PC-3 (cell line): ENCODE data around the gene POLR3E. TPM values are rescaled to one million over a fixed set of nuclear protein-coding genes. Genes with fewer than 3 reads are reported as not detected.

Source experiments
- ATAC-seq: fragments of 200-7000 bp; cut with Tn5 transposase; 2 replicates; pipeline ENCODE4 v1.9.1; 2020; ENCODE audit warnings: mild to moderate bottlenecking, moderate library complexity
- BruUV-seq: library from RNA; stranded (reverse); fragments of 400-500 nt; replicated peaks from 2 replicates; lab custom pipeline; 2021; lab: Mats Ljungman, UMichigan
- CTCF ChIA-PET: fragments of 300-600 bp; sonication (Branson Sonifier 250); formaldehyde crosslinking; loops from one replicate; lab custom pipeline; 2022; ENCODE audit warnings: antibody characterized with exemption; lab: Charles Lee
- POLR2A ChIA-PET: fragments of 300-600 bp; sonication (Branson Sonifier 250); formaldehyde crosslinking; loops from one replicate; lab custom pipeline; 2022; ENCODE audit warnings: antibody characterized with exemption; ENCODE audit not compliant: unreplicated experiment; lab: Charles Lee
- DNase-seq: peaks from one replicate; pipeline ENCODE4 v3.0.0-alpha.2; 2015
- H2AFZ ChIP-seq: fragments of 300-600 bp; sonication (generic); 2 replicates; pipeline ENCODE4 v1.6.0; 2016; ENCODE audit warnings: antibody characterized with exemption, low read length
- H3F3A ChIP-seq: fragments of 300-600 bp; sonication (generic); one replicate; pipeline ENCODE4 v1.6.0; 2017; ENCODE audit warnings: antibody characterized with exemption, low read length, control low read depth, mild to moderate bottlenecking; ENCODE audit not compliant: unreplicated experiment
- H3K27ac ChIP-seq: fragments of 300-600 bp; sonication (generic); 2 replicates; pipeline ENCODE4 v1.5.1; 2016; ENCODE audit warnings: mild to moderate bottlenecking, low read length
- H3K27me3 ChIP-seq: fragments of 300-600 bp; sonication (generic); 2 replicates; pipeline ENCODE4 v1.6.1; 2016; ENCODE audit warnings: low read length, mixed read lengths
- H3K36me3 ChIP-seq: fragments of 300-600 bp; sonication (generic); 2 replicates; pipeline ENCODE4 v1.6.1; 2016; ENCODE audit warnings: low read depth, mixed run types, low read length, mixed read lengths
- H3K4me1 ChIP-seq: fragments of 300-600 bp; sonication (generic); 2 replicates; pipeline ENCODE4 v1.5.1; 2016; ENCODE audit warnings: low read length; ENCODE audit not compliant: insufficient read depth
- H3K4me2 ChIP-seq: fragments of 300-600 bp; sonication (generic); 2 replicates; pipeline ENCODE4 v1.6.0; 2016; ENCODE audit warnings: low read length
- H3K4me3 ChIP-seq: fragments of 300-600 bp; sonication (generic); 2 replicates; pipeline ENCODE4 v1.5.1; 2016; ENCODE audit warnings: mild to moderate bottlenecking, low read length, mixed read lengths
- H3K79me2 ChIP-seq: fragments of 300-600 bp; sonication (generic); 2 replicates; pipeline ENCODE4 v1.6.1; 2017; ENCODE audit warnings: low read length, mixed read lengths
- H3K9ac ChIP-seq: fragments of 300-600 bp; sonication (generic); 2 replicates; pipeline ENCODE4 v1.6.0; 2016; ENCODE audit warnings: mild to moderate bottlenecking, low read length
- H3K9me2 ChIP-seq: fragments of 300-600 bp; sonication (generic); replicated peaks from 2 replicates; pipeline ENCODE4 v1.6.1; 2016; ENCODE audit warnings: mixed run types, low read length, mixed read lengths
- H3K9me3 ChIP-seq: fragments of 300-600 bp; sonication (generic); 2 replicates; pipeline ENCODE4 v1.6.1; 2016; ENCODE audit warnings: low read length, mixed read lengths
- H4K20me1 ChIP-seq: fragments of 300-600 bp; sonication (generic); 2 replicates; pipeline ENCODE4 v1.6.1; 2016; ENCODE audit warnings: low read length, mixed read lengths
- EZH2 ChIP-seq: fragments of 300-600 bp; sonication (generic); IDR thresholded peaks from one replicate; pipeline ENCODE4 v1.6.1; 2017; ENCODE audit warnings: antibody characterized with exemption, mild to moderate bottlenecking, low read length; ENCODE audit not compliant: unreplicated experiment
- EZH2phosphoT487 ChIP-seq: fragments of 300-600 bp; sonication (generic); IDR thresholded peaks from 2 replicates; pipeline ENCODE4 v1.6.1; 2018; ENCODE audit warnings: mild to moderate bottlenecking, antibody characterized with exemption, low read length, borderline replicate concordance
- intact Hi-C: fragments of 100-400 bp; cut with micrococcal nuclease; formaldehyde crosslinking; loops from 2 replicates; pipeline ENCODE4 v1.9.0; 2023
- total RNA-seq: library from RNA; depleted of rRNA; stranded (reverse); fragments of >200 nt; gene quantifications from 2 replicates; pipeline ENCODE4 v1.2.3, GENCODE V29; 2014
- TF ChIP-seq, protein P1 (sequence below): fragments of 300-600 bp; sonication (generic); conservative IDR thresholded peaks from 2 replicates; pipeline ENCODE4 v1.5.1; 2017; ENCODE audit warnings: antibody characterized with exemption, low read depth, mild to moderate bottlenecking, low read length

Gene POLR3E
- total RNA-seq, 1 experiment from 2014 or later = 48.8 TPM

DNA sequence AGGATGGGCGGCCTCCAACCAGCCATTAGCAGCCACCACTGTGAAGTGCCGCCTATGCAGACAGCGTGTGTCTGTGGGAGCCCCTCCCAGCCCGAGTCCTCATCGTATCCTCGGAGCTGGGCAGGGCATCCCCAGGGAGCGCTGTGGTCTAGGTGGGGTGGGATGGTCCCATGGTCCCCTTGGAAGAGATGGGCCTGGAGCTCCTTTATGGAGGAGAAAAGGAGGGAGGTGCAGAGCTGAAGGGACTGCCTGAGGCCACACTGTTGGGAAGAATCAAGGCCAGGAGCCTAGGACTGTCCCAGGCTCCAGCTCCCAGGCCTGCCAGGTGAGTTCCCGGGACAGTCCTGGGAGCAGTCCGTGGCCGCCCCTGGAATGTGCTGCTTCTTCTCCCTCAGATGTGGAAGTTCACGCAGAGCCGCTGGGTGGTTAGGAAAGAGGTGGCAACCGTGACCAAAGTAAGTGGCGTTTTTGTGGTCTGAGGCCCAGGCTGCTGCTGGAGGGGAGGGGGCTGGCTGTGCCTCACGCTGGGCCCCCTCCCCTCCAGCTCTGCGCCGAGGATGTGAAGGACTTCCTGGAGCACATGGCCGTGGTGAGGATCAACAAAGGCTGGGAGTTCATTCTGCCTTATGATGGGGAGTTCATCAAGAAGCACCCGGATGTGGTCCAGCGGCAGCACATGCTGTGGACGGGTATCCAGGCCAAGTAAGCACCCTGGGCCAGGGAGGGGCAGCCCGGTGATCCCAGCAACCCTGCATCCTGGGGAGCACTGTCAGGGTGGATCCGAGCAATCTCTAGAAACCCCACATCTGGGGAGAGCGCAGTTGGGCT lies 27.0 kb downstream of the POLR3E start:
- Histone ChIP-seq H4K20me1 (no peaks in the 10 kb centered on the region), H2AFZ (no peak overlapping the region), H3K9me3 (no peaks in the 10 kb centered on the region), H3K9ac (no peak overlapping the region), H3K36me3 (peaks cover 11% of the 10 kb centered on the region; the same call in 1 of the 2 replicates), H3K27ac (no peak overlapping the region), H3K4me3 (no peak overlapping the region), H3K4me2 (no peak overlapping the region), H3F3A (no peaks in the 10 kb centered on the region), H3K27me3 (no peaks in the 10 kb centered on the region), H3K4me1 (no peaks in the 10 kb centered on the region), H3K9me2 (no peaks in the 10 kb centered on the region), H3K79me2 (no peaks in the 10 kb centered on the region)
- ChIA-PET CTCF (no interaction called here), POLR2A (no interaction called here)
- no TSS peak for BruUV-seq
- intact Hi-C loops = loop anchor here (5.0 to 10.0 kb wide), 2 partner anchors 51 to 1167 kb away; partner anchors contain the start of genes CDR2 and LDAF1
- TF ChIP-seq EZH2phosphoT487 = no peak
- TF ChIP-seq, protein P1, sequence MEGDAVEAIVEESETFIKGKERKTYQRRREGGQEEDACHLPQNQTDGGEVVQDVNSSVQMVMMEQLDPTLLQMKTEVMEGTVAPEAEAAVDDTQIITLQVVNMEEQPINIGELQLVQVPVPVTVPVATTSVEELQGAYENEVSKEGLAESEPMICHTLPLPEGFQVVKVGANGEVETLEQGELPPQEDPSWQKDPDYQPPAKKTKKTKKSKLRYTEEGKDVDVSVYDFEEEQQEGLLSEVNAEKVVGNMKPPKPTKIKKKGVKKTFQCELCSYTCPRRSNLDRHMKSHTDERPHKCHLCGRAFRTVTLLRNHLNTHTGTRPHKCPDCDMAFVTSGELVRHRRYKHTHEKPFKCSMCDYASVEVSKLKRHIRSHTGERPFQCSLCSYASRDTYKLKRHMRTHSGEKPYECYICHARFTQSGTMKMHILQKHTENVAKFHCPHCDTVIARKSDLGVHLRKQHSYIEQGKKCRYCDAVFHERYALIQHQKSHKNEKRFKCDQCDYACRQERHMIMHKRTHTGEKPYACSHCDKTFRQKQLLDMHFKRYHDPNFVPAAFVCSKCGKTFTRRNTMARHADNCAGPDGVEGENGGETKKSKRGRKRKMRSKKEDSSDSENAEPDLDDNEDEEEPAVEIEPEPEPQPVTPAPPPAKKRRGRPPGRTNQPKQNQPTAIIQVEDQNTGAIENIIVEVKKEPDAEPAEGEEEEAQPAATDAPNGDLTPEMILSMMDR = no peak
- no peak for TF ChIP-seq EZH2
- DNase-seq (no peak), ATAC-seq (no peak)

DNA sequence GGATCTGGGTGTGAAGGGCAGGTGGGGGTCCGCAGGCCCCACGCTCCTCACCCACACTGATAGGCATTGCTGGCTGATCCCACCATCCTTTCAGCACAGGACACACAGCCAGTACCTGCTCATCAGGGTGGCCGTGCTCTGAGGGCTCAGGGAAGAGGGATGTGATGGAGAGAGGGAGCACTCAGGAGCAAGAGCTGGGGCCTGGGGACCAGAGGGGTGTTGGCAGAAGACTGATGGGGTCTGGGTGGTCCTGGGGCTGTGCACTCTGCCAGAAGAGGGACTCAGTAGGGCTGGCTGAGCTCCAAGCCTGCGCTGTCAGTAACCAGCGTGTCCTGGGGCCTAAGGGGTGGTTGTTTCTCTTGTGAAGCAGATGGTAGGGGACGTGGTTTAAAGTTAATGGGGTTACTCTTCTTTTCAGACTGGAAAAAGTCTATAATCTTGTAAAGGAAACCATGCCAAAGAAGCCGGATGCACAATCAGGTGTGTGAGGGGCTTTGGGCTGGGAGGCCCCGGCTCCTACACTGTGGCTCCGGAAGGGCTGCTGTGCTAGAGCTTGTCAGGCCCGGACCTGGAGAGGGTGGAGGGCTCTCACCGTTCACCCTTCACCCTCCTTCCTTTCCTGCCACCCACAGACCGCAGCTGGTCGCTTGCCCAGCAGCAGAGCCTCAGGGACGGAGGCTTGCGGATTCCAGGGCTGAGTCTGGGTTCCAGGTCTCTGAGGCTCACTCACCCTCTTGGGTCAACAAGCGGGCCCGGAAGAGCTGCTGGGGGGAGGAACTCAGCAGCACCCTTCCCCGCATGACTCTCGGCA lies 27.8 kb downstream of the POLR3E start:
- ATAC-seq (no peak), DNase-seq (no peak)
- BruUV-seq = no TSS peak
- H3F3A ChIP-seq = no peaks in the 10 kb centered on the region
- H2AFZ ChIP-seq = no peak overlapping the region
- peaks cover 11% of the 10 kb centered on the region; the same call in 1 of the 2 replicates for H3K36me3 ChIP-seq
- H3K4me3 ChIP-seq = no peak overlapping the region
- no peak overlapping the region for H3K27ac ChIP-seq
- no peaks in the 10 kb centered on the region for H3K9me3 ChIP-seq
- POLR2A ChIA-PET = no interaction called here
- no peak overlapping the region for H3K4me2 ChIP-seq
- no peak overlapping the region for H3K9ac ChIP-seq
- TF ChIP-seq EZH2phosphoT487 (no peak), EZH2 (no peak)
- intact Hi-C loops = loop anchor here (5.0 to 10.0 kb wide), 2 partner anchors 50 to 1168 kb away; partner anchors contain the start of genes CDR2 and LDAF1
- no peaks in the 10 kb centered on the region for H3K4me1 ChIP-seq
- H3K9me2 ChIP-seq = no peaks in the 10 kb centered on the region
- CTCF ChIA-PET = no interaction called here
- H3K79me2 ChIP-seq = no peaks in the 10 kb centered on the region
- no peaks in the 10 kb centered on the region for H3K27me3 ChIP-seq
- no peaks in the 10 kb centered on the region for H4K20me1 ChIP-seq

DNA sequence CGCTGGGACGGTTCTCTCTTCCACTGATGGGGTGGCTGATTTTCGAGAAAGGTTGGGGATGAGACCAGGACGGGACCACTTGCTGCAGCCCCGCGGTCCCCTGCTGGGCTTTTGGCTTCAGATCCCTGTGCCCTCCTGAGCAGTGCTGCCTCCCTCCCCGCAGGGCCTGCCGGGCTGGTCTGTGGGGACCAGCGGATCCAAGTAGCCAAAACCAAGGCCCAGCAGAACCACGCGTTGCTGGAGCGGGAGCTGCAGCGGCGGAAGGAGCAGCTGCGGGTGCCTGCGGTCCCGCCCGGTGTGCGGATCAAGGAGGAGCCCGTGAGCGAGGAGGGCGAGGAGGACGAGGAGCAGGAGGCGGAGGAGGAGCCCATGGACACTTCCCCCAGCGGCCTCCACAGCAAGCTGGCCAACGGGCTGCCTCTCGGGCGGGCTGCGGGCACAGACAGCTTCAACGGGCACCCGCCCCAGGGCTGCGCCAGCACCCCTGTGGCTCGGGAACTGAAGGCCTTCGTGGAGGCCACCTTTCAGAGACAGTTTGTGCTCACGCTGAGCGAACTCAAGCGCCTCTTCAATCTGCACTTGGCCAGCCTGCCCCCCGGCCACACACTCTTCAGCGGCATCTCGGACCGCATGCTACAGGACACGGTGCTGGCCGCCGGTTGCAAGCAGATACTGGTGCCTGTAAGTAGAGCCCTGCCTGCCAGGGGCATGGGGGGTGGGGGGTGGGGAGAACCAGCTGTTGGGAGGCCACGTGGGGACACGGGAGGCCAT lies 28.6 kb downstream of the POLR3E start:
- intact Hi-C loops = loop anchor here (10.0 kb wide), 1 partner anchor 49 kb away; the partner anchor contains the start of gene CDR2

More for the DNA sequence above, 28.6 kb downstream of the POLR3E start:
- no TSS peak for BruUV-seq
- Histone ChIP-seq H3K9ac (no peak overlapping the region), H3K36me3 (peaks cover 11% of the 10 kb centered on the region; the same call in 1 of the 2 replicates), H3K27me3 (no peaks in the 10 kb centered on the region), H3K27ac (no peak overlapping the region), H3K4me3 (no peak overlapping the region), H4K20me1 (no peaks in the 10 kb centered on the region), H3K9me3 (no peaks in the 10 kb centered on the region), H3K4me1 (no peaks in the 10 kb centered on the region), H3K79me2 (no peaks in the 10 kb centered on the region), H2AFZ (no peak overlapping the region), H3F3A (no peaks in the 10 kb centered on the region), H3K4me2 (no peak overlapping the region), H3K9me2 (no peaks in the 10 kb centered on the region)
- ChIA-PET CTCF (no interaction called here), POLR2A (no interaction called here)
- DNase-seq = no peak
- TF ChIP-seq, protein P1 = no peak
- no peak for TF ChIP-seq EZH2
- TF ChIP-seq EZH2phosphoT487 = no peak
- no peak for ATAC-seq
